ENCODE data around the gene PTPRM.

PTPRM gene

GRCh38 chr18:7844418-7844817 is 277.3 kb downstream of the PTPRM start:
- DNase-seq (ENCODE audit: low spot score) (peak; percentile 53), FAIRE-seq (no peak)

DNA sequence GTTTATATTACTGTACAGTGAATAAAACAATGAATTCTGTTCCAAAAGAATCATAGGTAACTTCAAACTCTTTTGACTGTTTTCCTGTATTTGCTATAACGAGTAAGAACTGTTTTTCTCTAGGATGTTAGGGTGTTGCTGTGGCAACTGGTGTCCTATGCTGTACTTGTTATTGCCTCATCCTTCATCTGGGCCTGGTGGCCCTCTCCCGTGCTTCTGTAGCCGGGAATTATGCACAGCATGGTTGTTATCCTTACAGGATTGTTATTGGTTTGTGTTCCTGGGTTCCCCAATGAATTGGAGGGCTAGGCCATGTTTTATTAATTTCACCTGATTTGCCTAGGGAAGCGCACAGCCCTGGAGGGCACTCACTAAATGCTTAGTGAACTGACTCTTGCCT is 279.2 kb downstream of the PTPRM start:
- FAIRE-seq (no peak), DNase-seq (ENCODE audit: low spot score) (no peak)

GRCh38 chr18:7847357-7848053 is 280.4 kb downstream of the PTPRM start:
- no peak for FAIRE-seq
- no peak for DNase-seq (ENCODE audit: low spot score)

DNA sequence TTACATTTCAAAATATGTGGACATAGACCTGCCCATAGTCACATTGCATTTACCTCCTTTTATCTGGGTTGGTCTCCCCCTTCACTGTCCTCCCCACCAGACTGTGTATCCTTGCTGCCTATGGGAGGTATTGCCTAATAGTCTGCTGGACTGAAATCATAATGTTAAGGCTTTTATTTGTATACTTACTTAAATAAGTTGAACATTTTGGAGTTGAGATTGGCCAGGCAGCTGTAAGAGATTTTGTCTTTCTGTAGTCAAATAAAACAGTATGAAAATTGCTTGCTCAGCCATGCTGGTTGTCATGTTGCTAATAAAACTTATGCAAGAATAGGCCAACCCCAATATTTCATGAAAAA is 280.9 kb downstream of the PTPRM start:
- DNase-seq (ENCODE audit: low spot score) (no peak), FAIRE-seq (no peak)

DNA sequence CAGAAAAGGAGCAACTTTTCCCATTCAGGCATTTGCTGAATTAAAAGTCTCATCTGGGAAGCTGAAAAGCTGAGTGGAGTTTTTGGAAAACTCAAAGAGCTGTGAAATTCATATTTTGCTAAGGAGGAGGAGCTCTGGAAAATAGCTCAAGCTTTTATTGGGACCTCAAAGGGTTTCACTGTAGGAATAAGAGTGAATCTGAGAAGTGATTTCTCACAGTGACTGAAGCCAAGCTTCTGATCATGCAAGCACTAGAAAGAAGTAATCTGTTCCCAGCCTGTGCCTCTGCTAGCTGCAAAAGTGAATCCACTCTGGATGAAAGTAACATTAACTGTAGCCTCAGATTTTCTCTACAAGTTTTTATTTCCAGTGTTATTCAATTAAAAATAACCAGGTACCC is 283.3 kb downstream of the PTPRM start:
- DNase-seq (ENCODE audit: low spot score) (no peak), FAIRE-seq (no peak)

DNA sequence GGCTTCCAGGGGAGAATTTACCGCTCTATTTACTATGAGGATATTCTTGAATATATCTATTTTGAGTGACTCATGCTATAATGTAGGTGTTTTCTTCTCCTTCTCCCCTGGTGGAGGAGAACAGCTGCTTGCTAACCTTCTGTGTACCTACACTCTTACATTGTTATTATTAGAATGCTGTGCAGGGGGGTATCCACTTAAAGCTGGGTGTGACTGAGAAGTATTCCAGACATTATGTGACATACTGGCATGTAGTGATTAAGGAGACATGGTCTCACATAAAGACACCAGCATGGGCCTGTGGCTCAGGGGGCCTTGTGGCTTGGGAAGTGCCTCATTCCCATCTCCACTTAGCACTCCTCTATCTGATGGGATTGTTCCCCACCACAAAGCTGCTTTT is 287.9 kb downstream of the PTPRM start:
- DNase-seq (ENCODE audit: low spot score) (no peak), FAIRE-seq (no peak)

DNA sequence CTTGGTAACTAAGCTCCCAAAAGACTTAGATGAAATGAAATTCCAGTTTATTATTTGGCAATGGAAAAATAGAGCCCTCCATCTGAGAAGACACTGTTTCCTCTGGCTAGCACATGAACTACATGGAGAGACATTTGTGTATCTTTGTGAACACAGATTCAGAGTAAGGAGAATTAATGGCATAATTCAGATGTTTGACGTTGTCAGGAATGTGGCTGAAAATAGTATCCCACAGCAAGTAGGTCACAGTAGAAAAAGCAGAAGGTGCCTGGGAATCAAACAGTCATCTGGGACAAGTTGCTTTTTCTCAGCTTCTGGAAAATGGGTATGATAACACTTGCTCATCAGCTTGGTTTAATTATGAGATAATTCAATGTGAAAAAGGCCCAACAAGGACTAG is 288.6 kb downstream of the PTPRM start:
- no peak for FAIRE-seq
- no peak for DNase-seq (ENCODE audit: low spot score)

DNA sequence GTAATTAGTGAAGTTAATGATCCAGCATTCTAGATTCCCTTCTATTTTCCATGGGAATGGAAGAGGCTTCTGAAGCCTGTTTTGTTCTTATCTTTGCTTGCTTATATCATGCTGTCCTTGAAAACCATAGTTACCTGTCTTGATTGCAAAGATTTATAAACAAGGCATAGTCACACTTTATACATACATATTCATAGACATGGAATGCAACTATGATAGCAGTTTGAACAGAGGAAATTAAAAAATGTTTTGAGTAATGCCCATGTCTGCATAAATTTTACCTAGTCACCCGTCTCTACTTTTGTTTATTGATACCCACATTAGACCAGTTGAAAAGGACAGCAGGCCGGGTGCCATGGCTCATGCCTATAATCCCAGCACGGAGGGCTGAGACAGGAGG is 289.0 kb downstream of the PTPRM start:
- no peak for FAIRE-seq
- DNase-seq (ENCODE audit: low spot score), result no peak

DNA sequence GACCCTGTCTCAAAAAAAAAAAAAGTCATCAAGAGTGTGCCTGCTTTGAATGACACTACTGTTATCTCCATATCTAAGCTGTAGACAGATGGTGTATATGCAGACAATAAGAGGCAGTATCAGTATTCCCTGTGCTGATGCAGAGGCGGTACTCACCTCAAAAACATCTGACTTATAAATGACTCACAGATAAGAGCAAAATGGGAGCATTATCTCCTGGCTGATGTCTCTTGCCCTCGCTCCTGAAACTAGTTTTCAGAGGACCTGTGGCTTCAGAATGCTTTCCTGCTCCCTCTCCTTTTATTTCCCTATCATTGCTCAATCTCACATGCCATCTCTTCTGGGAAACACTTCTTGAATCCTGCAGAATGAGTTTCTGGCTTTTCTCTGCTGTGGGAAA is 289.6 kb downstream of the PTPRM start:
- DNase-seq (ENCODE audit: low spot score), result peak; percentile 39
- no peak for FAIRE-seq

DNA sequence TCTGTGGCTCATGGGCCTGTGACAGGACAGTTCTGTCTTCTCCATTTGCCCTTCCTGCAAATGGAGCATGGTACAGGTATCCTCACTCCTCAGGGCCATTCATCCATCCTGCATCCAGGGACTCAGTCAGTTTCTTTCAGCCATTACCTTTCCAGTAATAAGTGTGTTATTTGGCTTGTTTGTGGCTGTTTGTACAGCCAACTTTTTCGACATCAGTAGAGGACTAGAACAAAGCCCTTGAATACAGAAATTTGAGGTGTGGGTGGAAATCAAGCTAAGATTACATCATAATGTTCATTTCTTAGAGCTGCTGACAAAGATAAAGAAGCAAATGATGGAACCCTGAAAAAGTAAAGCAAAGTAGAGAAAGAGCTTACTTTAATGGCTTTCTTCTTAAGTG is 290.4 kb downstream of the PTPRM start:
- DNase-seq (ENCODE audit: low spot score) (no peak), FAIRE-seq (no peak)

GRCh38 chr18:7859122-7859521 is 292.0 kb downstream of the PTPRM start:
- DNase-seq (ENCODE audit: low spot score), result no peak
- FAIRE-seq, result no peak

- no peak for DNase-seq (ENCODE audit: low spot score)
Observed at GRCh38 chr18:7870266-7870665, 303.1 kb downstream of the PTPRM start.

GRCh38 chr18:7870855-7871254 is 303.7 kb downstream of the PTPRM start:
- DNase-seq (ENCODE audit: low spot score) (no peak), FAIRE-seq (no peak)

More at GRCh38 chr18:7870266-7870665, 303.1 kb downstream of the PTPRM start:
- no peak for FAIRE-seq

DNA sequence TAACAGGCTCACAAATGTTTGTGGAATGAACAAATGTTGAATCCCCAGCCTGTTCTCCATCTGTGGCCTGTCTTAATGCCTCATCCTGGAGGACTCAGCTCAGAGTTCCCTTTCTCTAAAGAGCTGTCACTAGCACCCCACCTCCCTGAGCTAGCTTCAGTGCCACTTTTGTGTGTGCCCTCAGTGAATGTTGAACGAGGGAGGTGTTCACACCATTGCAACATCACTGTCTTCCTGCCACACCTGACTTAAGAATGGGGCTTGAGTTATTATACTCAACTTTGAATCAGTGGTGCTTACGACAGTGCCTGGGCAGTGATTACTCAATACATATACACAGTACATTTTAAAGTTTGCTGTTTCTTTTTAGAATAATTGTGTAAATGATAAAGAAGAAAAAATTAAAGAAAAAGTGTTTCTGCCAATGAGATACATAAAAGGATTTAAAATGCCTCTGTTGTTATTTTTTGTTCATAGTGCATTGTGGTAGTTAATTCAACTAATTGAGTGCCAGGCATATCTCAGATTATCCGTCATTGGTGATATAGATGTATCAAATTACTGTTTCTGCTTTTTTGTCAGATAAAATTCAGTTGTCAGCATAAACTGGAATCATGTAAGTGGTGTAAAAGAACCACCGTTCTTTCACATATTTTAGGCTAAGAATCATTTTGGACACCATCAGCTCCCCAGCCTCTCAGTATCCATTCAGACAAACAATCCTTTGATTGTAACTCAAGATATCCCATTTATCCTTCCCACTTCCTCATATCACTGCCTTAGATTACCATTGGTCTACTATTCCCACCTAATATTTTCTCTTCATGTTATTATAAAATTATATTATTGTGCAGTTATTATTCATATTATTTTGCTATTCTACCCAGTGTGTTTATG is 304.7 kb downstream of the PTPRM start:
- FAIRE-seq, result no peak

DNA sequence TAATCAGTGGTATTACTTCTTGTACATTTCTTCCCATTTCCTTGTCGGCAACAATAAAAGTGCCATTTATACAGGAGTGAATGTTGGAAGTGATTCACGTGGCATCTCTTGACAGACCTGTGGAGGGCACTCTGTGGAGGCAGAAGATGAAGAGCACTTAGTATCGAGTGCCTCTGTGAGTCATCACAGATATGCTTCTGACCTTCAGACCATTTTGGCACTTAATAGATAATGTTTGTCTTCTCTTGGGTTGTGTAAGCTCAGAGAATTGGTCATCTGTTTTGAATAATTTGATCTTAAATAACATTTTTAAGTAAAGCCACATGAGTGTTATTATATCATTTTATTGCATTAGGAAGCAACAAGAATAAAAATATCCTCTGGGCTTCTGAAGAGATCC is 305.5 kb downstream of the PTPRM start:
- DNase-seq (ENCODE audit: low spot score), result peak; percentile 60
- FAIRE-seq, result peak; percentile 86

More for the DNA sequence above, 304.7 kb downstream of the PTPRM start:
- DNase-seq (ENCODE audit: low spot score), result no peak

DNA sequence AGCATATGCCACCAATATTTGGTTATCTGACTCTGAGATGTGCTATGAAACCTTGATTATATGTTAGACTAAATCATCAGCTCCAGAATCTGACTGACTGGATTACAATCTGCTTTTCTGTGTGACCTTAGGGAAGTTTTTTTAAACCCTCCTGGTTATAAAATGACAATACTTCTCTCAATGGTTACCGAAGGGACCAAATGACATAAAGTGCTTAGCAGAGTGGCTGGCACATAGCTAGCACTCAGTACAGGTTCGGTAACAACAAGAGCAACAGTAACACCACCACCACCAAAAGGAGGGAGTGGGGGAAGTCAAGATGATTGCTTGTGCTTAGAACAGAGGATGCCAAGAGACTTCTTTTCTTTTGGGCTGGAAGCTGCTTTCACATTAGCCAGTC is 306.2 kb downstream of the PTPRM start:
- no peak for DNase-seq (ENCODE audit: low spot score)

DNA sequence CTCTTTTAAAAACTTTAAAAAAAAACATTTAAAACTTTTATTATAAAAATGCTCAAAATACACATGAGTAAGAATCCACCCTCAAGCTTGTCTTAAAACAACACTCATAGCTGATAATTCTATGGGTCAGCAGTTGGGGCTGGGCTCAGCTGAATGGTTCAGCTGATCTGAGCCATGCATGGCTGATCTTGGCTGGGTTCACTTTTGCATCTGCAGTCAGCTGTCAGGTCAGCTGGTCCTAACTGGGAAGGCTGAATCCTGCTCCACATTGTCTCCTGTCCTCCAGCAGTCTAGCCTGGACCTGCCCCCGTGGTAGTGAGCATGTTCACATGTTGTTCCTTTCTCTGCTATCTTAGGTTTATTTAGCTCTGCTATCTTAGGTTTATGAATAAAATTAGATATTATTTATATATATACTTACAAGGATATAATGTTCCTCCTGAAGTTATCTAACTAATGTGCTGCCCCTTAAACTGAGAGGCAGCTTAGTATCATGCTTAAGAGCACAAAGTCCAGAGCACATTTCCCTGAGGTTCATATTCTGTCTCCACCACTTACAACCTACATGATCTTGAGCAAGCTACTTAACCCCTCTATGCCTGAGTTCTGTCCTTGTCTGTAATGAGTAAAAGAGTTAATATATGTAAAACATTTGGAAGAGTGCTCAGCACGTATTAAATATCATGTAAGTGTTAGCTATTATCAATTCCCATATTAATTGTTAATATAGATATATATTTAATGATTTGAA is 309.4 kb downstream of the PTPRM start:
- peak; percentile 91 for FAIRE-seq
- peak; percentile 54 for DNase-seq (ENCODE audit: low spot score)

More for the DNA sequence above, 306.2 kb downstream of the PTPRM start:
- FAIRE-seq, result no peak

- FAIRE-seq (peak; percentile 18), DNase-seq (ENCODE audit: low spot score) (peak; percentile 14)
Observed at GRCh38 chr18:7877609-7878008, 310.5 kb downstream of the PTPRM start.

- peak; percentile 95 for FAIRE-seq
- DNase-seq (ENCODE audit: low spot score), result peak; percentile 55
Observed at GRCh38 chr18:7878265-7879211, 311.4 kb downstream of the PTPRM start.

DNA sequence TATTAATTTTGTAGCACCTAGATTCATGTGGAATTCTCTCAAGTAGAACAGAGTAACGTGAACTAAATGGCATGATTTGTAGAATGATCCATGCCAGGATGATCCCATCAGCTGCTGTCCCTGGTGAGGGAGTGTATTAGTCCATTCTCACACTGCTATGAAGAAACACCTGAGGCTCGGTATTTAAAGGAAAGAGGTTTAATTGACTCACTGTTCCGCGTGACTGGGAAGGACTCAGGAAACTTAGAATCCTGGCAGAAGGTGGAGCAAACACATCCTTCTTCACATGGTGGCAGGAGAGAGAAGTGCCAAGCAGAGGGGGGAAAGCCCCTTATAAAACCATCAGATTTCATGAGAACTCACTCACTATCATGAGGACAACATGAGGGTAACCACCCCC is 312.6 kb downstream of the PTPRM start:
- no peak for FAIRE-seq

DNA sequence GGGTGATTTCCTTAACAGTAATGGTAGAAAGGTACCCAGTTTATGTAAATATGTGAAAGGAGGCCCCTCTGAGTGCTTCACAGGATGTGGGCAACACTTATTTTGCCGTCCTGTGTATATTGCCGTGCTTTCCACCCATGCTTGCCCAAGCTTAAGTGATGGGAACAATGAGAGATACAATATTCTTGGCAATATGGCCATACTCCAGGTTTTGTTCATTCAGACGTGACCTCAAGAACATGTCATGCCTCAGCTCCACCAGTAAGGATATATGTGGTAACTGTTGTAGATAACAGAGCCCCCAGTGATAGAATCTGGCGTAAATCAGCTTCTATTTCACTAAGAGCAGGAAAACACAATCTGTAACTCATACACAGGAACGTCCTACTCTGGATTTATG is 318.7 kb downstream of the PTPRM start:
- FAIRE-seq (peak; percentile 83), DNase-seq (ENCODE audit: low spot score) (peak; percentile 58)

More for the DNA sequence above, 312.6 kb downstream of the PTPRM start:
- no peak for DNase-seq (ENCODE audit: low spot score)
